Femur (tissue), 1 donor: ENCODE results near the gene LRRC70.
"Not testable (repeated sequence)": the region's sequence is repeated elsewhere in the genome, so short reads cannot be mapped to it uniquely, and the experiment has no call there.

ENCODE experiments used
- DNase-seq: peaks from one replicate; pipeline ENCODE4 v3.0.0-alpha.2; 2017

LRRC70 gene

GRCh38 chr5:62578540-62578939, at the start of gene LRRC70:
LRRC70 (plus strand) TSS chr5:62578819; CDS start chr5:62579439, 620 bp downstream.
- DNase-seq = no peak

- no peak for DNase-seq
Observed at GRCh38 chr5:62533597-62533996, 45.0 kb upstream of the LRRC70 start.

- no peak for DNase-seq
Observed at GRCh38 chr5:62534461-62535236, 44.0 kb upstream of the LRRC70 start.

- no peak for DNase-seq
Observed at GRCh38 chr5:62536232-62536631, 42.4 kb upstream of the LRRC70 start.

- DNase-seq = no peak
Observed at GRCh38 chr5:62536783-62537182, 41.8 kb upstream of the LRRC70 start.

GRCh38 chr5:62538017-62538942, 40.3 kb upstream of the LRRC70 start:
- no peak for DNase-seq

GRCh38 chr5:62542720-62543119, 35.9 kb upstream of the LRRC70 start:
- DNase-seq = no peak

GRCh38 chr5:62547945-62548630, 30.5 kb upstream of the LRRC70 start:
- DNase-seq = no peak

GRCh38 chr5:62550103-62550502, 28.5 kb upstream of the LRRC70 start:
- no peak for DNase-seq

GRCh38 chr5:62555930-62556329, 22.7 kb upstream of the LRRC70 start:
- no peak for DNase-seq

- no peak for DNase-seq
Observed at GRCh38 chr5:62558941-62559340, 19.7 kb upstream of the LRRC70 start.

- no peak for DNase-seq
Observed at GRCh38 chr5:62560786-62561185, 17.8 kb upstream of the LRRC70 start.

GRCh38 chr5:62561896-62562295, 16.7 kb upstream of the LRRC70 start:
- no peak for DNase-seq

GRCh38 chr5:62562867-62563266, 15.8 kb upstream of the LRRC70 start:
- DNase-seq = no peak

- no peak for DNase-seq
Observed at GRCh38 chr5:62564101-62564500, 14.5 kb upstream of the LRRC70 start.

- DNase-seq = not testable (repeated sequence)
Observed at GRCh38 chr5:62565740-62566139, 12.9 kb upstream of the LRRC70 start.

- no peak for DNase-seq
Observed at GRCh38 chr5:62568143-62568542, 10.5 kb upstream of the LRRC70 start.

- no peak for DNase-seq
Observed at GRCh38 chr5:62568800-62569432, 9.7 kb upstream of the LRRC70 start.

- no peak for DNase-seq
Observed at GRCh38 chr5:62569470-62569869, 9.1 kb upstream of the LRRC70 start.

GRCh38 chr5:62572918-62573514, 5.6 kb upstream of the LRRC70 start:
- DNase-seq = no peak

- no peak for DNase-seq
Observed at GRCh38 chr5:62574599-62574998, 4.0 kb upstream of the LRRC70 start.

- DNase-seq = no peak
Observed at GRCh38 chr5:62575066-62575465, 3.6 kb upstream of the LRRC70 start.
